Fibroblast of pulmonary artery (primary cell): Measurements from ENCODE around the gene OSBPL8.

Source experiments
- DNase-seq: peaks from one replicate; pipeline ENCODE4 v3.0.0-alpha.2; 2010; ENCODE audit warnings: low read depth
- H3K4me3 ChIP-seq: replicated peaks from 2 replicates; pipeline ENCODE4 v1.5.1; 2011; ENCODE audit warnings: low read depth, mild to moderate bottlenecking, control low read depth, low read length, moderate library complexity
- TF ChIP-seq, protein P1 (sequence below): IDR thresholded peaks from 2 replicates; pipeline ENCODE4 v1.5.1; 2011; ENCODE audit warnings: mild to moderate bottlenecking, control low read depth, low read length, inconsistent platforms; ENCODE audit errors: missing control alignments

The OSBPL8 gene

DNA sequence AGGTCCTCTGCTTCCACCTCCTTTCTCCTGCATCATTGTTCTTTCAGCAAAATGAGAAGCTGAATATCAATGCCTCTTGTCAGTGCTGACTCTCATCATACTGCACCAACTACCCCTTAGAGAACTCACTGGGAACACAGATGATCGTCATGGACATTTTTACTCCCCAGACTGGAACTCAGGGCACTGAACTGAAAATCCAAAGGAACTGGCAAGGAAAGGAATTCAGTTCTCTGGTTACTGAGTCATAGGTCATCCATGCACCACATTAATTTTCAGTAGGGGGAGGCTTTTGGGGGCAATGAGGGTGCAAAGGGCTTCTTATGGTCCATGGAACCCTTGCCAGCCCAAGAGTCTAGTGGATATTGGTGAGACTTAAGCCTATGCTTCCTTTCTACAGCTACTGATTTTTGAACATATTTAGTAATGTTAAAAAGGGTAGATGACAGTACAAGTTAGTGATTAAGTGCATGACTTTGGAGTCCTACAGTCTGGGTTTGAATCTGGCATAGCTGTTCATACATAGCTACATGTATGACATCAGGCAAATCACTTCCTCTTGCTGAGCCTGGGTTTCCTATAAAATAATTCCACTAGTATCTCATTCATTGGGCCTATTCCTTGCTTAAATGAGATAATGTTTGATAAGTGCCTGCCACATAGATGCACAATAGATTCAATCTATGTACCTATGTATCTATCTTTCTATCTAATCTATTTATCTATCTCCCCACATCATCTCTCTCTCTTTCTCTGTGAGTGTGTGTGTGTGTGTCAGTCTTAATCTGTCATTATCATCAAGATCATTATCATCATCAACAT, 240.6 kb downstream of the OSBPL8 start:
- DNase-seq, result no peak
- no peak overlapping the region for H3K4me3 ChIP-seq
- TF ChIP-seq, protein P1, sequence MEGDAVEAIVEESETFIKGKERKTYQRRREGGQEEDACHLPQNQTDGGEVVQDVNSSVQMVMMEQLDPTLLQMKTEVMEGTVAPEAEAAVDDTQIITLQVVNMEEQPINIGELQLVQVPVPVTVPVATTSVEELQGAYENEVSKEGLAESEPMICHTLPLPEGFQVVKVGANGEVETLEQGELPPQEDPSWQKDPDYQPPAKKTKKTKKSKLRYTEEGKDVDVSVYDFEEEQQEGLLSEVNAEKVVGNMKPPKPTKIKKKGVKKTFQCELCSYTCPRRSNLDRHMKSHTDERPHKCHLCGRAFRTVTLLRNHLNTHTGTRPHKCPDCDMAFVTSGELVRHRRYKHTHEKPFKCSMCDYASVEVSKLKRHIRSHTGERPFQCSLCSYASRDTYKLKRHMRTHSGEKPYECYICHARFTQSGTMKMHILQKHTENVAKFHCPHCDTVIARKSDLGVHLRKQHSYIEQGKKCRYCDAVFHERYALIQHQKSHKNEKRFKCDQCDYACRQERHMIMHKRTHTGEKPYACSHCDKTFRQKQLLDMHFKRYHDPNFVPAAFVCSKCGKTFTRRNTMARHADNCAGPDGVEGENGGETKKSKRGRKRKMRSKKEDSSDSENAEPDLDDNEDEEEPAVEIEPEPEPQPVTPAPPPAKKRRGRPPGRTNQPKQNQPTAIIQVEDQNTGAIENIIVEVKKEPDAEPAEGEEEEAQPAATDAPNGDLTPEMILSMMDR, result no peak

DNA sequence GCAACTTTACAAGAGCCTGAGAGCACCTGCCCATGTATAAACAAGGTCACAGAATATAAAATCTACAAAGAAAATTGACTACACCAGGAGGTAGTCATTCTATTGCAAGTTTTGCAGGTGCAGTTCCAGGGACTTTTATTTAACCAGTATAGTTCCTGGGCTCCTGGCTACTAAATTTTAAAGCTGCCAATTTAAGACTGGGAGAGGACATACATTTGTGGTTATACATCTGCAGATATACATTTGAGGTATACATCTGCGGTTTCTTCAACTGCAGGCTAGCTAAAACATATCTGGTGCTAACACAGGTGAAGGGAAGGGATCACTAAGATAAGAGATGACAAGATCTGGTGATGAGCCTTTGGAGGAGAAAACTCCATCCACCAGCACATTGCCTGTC, 241.6 kb downstream of the OSBPL8 start:
- TF ChIP-seq, protein P1, result no peak
- no peak for DNase-seq

DNA sequence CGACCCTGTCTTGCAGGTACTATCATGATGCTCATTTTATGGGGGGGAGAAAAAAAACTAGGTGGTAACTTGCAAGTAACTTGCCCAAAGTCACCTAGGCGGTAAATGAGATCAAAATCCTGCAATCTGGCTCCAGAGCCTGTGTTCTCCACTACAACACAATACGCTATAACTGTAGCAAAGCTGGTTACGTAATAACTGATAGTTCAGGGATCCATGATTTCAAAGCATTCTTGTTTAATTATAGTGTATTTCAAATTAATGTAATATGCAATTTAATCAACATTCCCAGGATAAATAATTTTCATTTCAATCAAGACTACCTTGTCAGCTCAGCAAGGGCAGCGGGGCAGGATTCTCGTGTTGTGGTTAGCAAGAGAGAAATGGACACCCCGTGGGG, 243.1 kb downstream of the OSBPL8 start:
- no peak overlapping the region for H3K4me3 ChIP-seq
- TF ChIP-seq, protein P1, result no peak

More for the DNA sequence above, 241.6 kb downstream of the OSBPL8 start:
- H3K4me3 ChIP-seq, result no peak overlapping the region

DNA sequence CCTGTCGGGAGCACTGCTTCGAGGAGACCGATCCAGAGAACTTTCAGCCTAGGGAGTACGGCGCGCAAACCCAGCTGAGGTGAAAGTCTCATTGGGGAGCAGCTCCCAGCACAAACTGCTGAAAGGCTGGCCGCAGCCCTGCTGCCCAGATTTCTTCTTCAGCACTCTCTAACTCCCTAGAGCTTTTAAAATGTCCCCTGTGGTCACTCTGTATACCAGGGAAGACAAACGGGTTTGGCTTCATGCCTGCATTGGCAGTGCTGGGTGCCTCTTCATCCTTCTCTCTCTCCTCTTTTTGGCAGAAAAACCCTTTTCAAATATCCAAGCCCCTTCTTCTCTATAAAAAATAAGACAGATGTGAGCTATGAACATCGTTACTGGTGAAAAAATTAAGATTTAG, 246.3 kb downstream of the OSBPL8 start:
- DNase-seq, result no peak
- TF ChIP-seq, protein P1, result no peak
- no peak overlapping the region for H3K4me3 ChIP-seq

More for the DNA sequence above, 243.1 kb downstream of the OSBPL8 start:
- DNase-seq, result no peak

DNA sequence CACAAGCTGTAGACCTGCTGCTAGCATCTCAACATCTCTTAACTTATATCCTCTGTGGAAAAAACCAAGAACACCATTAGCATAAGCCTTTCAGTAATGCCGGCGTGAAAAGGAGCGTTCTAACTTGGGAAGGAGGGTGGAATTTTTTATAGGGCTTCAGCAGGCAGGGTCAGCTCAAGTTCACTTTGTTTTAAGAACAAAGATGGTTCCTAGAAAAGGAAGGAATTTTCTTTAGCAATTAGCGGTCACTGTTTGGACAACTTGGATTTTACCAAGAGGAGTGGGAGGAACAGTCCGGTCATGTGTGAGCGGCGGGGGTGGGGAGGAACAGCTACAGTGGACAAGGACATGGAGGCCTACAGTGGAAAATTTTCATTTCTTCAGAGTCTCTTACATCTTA, 247.3 kb downstream of the OSBPL8 start:
- DNase-seq, result no peak
- H3K4me3 ChIP-seq, result no peak overlapping the region
- TF ChIP-seq, protein P1, result no peak

DNA sequence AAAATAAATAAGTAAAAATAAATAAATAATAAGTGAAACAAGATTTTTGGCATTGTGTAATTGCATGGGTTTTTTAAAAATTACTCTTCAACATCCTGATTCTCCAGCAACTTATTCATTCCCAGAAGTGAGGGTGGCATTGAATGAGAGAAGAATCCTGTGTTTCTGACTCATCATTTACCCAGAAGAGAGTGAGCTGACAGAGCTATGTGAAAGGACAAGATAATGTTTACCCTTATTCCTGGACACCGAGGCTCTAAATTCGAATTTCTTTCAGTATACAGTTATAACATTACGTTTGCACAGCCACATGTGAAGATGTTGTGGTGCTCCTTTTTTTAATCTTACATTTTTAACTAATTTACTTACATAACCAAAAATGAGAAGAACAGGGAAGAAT, 247.8 kb downstream of the OSBPL8 start:
- peak; percentile 41 for DNase-seq
- TF ChIP-seq, protein P1, result no peak

DNA sequence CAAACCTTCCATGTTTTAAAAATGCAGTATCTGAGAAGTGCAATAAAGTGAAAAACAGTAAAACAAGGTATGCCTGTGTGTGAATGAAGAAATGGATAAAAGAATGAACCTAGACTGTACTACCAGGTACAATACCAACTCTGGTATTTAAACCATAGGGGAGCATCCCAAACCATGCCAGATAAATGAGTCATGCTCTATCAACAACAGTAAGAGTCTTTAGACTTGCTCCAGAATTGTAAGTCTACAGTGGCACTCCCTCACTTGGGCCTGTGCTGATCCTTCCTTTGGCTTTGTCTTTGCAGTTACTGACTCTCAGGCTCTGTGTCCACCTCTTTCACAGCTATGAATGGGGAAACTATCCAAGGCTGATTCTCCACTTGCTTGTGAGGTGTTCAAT, 249.5 kb downstream of the OSBPL8 start:
- H3K4me3 ChIP-seq, result no peak overlapping the region
- peak; percentile 43 for DNase-seq
- TF ChIP-seq, protein P1, result no peak

More for the DNA sequence above, 247.8 kb downstream of the OSBPL8 start:
- no peak overlapping the region for H3K4me3 ChIP-seq
